Frontal cortex (tissue), 4 donors: ENCODE data around the gene ANGPTL3. TPM values are rescaled to one million over a fixed set of nuclear protein-coding genes. Genes with fewer than 3 reads are reported as not detected.
A peak's percentile ranks its signal among the peaks of the same experiment; 100 is the strongest.
"Not testable (repeated sequence)": the region's sequence is repeated elsewhere in the genome, so short reads cannot be mapped to it uniquely, and the experiment has no call there.

Source experiments
- DNase-seq, 2 donors: peaks; one replicate each; pipeline ENCODE4 v3.0.0; 2012; ENCODE audit warnings: low spot score in 2 of 2
- FAIRE-seq: peaks from 2 replicates; lab custom pipeline; 2012; peaks lifted over from hg19 to GRCh38; lab: Jason Lieb, UNC
- total RNA-seq: library from RNA; depleted of rRNA; stranded (reverse); fragments of >200 nt; gene quantifications from one replicate; pipeline ENCODE4 v1.2.3, GENCODE V29; 2014
- donor health status: control.
- donor health status: control.
- donor health status: control.

Gene ANGPTL3
- total RNA-seq, result not detected

DNA sequence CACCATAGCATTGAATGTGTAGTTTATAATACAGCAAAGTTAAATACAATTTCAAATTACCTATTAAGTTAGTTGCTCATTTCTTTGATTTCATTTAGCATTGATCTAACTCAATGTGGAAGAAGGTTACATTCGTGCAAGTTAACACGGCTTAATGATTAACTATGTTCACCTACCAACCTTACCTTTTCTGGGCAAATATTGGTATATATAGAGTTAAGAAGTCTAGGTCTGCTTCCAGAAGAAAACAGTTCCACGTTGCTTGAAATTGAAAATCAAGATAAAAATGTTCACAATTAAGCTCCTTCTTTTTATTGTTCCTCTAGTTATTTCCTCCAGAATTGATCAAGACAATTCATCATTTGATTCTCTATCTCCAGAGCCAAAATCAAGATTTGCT lies at the start of gene ANGPTL3:
ANGPTL3 (plus strand) TSS at position 240 of the 400 bp plus-strand sequence; CDS start at position 287, 47 bp downstream.
- FAIRE-seq, result no peak

DNA sequence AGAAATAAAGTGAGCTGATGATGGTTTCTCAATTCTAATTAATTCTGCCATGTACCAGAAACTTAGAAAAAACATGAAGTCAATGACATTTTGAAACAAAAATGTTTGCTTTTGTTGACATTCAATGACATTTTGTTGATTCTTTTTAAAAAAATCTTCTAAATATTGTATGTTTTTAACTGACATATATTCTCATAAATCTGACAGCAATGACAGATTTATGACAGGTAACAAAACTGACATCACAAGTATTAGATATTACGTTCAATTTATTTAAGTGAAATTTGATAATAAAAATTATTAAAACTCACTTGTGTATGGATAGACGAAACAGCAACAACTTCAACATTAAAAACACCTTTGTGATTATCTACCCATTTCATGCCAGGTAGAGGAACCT lies 36.0 kb upstream of the ANGPTL3 start:
- no peak for DNase-seq
- FAIRE-seq, result peak; percentile 73

More for the DNA sequence above, at the start of gene ANGPTL3:
- DNase-seq, result no peak

DNA sequence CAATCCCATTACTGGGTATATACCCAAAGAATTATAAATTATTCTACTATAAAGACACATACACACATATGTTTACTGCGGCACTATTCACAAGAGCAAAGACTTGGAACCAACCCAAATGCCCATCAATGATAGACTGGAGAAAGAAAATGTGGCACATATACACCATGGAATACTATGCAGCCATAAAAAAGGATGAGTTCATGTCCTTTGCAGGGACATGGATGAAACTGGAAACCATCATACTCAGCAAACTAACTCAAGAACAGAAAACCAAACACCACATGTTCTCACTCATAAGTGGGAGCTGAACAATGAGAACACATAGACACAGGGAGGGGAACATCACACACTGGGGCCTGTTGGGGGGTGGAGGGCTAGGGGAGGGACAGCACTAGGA lies 30.1 kb upstream of the ANGPTL3 start:
- not testable (repeated sequence) for FAIRE-seq, DNase-seq

DNA sequence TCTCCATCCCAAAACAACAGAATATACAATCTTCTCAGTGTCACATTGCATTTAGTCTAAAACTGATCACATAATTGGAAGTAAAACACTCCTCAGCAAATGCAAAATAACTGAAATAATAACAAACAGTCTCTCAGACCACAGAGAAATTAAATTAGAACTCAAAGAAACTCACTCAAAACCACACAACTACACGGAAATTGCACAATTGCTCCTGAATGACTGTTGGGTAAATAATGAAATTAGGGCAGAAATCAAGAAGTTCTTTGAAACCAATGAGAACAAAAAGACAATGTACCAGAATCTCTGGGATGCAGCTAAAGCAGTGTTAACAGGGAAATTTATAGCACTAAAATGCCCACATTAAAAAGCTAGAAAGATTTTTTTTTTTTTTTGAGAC lies 29.4 kb upstream of the ANGPTL3 start:
- not testable (repeated sequence) for FAIRE-seq

GRCh38 chr1:62571517-62571916 lies 25.8 kb upstream of the ANGPTL3 start:
- not testable (repeated sequence) for FAIRE-seq, DNase-seq

More for the DNA sequence above, 29.4 kb upstream of the ANGPTL3 start:
- DNase-seq, result not testable (repeated sequence)

DNA sequence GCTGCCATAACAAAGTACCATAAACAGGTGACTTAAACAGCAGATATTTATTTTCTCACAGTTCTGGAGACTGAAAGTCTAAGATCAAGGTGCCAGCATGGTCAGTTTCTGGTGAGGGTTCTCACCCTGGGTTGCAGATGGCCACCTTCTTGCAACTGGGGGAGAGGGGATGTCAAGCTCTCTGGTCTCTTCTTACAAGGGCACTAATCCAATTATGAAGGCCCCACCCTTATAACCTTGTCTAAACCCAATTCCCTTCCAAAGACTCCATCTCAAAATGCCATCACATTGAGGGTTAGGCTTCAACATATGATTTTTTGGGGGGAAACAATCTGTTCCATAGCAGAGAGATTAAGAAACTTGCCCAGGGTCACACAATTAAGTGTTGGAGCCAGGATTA lies 24.8 kb upstream of the ANGPTL3 start:
- DNase-seq (no peak), FAIRE-seq (no peak)

- FAIRE-seq (peak; percentile 45), DNase-seq (no peak)
Measured at GRCh38 chr1:62573675-62574074, 23.6 kb upstream of the ANGPTL3 start.

- DNase-seq (no peak), FAIRE-seq (no peak)
Measured at GRCh38 chr1:62585469-62586155, 11.7 kb upstream of the ANGPTL3 start.

DNA sequence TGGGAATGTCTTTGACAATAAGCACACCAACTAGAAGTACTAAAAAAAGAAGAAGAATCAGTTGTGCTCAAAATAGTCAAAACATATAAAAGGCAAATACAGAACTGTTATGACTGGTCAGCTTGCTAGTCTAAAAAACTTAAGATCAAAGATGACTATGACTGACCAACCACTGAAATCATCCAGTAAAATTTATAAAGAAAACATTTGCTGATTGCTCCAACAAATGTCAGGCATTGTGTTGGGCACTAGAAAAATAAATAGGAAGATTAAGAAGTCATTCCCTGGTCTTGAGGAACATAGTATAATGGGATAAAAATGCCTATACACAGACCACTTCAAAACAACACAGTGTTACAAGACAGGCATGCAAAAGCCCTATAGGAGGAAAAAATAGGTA lies 9.3 kb upstream of the ANGPTL3 start:
- FAIRE-seq (no peak), DNase-seq (no peak)

DNA sequence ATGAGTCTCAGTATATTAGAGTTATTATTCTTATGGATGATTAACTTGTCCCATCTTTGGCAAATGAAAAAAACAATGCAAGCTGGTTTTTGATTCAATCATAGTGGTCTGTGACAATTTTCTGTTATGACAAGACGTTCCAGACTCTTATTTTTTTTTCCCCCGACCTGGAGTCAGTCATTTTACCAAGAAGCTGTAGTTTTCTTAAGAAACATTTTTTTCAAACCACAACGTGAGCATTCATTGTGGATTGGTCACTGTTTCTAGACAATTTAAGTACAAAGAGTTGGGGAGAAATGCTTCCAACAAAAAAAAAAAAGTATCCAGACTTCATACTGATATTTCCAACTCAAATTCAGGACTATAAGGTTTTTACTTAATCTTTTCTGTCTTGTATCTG lies 8.0 kb upstream of the ANGPTL3 start:
- DNase-seq, result no peak

GRCh38 chr1:62590255-62590969 lies 6.9 kb upstream of the ANGPTL3 start:
- FAIRE-seq (no peak), DNase-seq (no peak)

More for the DNA sequence above, 8.0 kb upstream of the ANGPTL3 start:
- no peak for FAIRE-seq

GRCh38 chr1:62590970-62591368 lies 6.4 kb upstream of the ANGPTL3 start:
- DNase-seq (no peak), FAIRE-seq (no peak)

DNA sequence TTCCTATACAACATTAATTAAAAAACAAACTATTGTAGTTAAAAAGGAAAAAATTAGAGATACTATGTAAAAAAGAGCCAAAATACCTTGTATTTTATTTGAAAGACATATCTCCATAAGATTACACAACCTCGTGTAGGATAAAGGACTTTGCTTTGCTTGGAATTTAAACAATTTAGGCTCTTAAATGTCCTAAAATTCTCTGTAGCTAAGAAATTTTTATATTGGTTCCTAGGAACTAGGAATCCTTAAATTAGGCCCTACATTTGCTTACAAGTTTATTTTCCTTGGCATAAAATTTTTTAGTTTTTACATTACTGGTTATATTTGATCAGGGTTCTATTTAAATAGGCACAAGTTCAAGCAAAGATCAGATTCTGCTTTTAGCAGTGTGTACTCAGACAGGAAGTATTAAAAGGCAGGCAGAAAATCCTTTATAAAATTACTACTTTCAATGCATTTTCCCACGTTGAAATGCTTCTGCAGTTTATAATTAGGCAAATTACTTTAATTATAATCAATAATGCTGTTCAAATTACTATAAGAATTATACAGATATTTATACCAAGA lies 3.4 kb upstream of the ANGPTL3 start:
- no peak for DNase-seq

GRCh38 chr1:62595647-62596046 lies 1.7 kb upstream of the ANGPTL3 start:
- DNase-seq, result no peak
- no peak for FAIRE-seq

More for the DNA sequence above, 3.4 kb upstream of the ANGPTL3 start:
- no peak for FAIRE-seq

DNA sequence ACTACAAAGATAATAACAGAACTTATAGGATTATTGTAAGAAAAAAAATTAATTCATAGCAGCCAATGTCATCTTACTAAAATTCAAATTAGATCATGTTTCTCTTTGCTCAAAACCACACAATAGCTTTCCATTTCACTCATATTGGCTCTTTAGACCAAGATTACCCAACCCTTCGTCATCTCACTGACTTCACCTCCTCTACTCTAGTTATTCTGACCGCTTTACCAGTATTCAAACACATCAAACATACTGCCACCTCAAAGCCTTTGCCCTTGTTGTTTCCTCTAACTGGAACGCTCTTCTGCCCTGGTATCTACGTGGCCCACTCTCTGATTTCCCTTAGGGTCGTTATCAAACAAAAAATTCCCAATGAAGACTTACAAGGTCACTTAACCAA lies 1.7 kb downstream of the ANGPTL3 start:
- FAIRE-seq (no peak), DNase-seq (no peak)

- DNase-seq (no peak), FAIRE-seq (no peak)
Measured at GRCh38 chr1:62601457-62601856, 4.1 kb downstream of the ANGPTL3 start.

- no peak for FAIRE-seq
- DNase-seq, result no peak
Measured at GRCh38 chr1:62608905-62609304, 11.6 kb downstream of the ANGPTL3 start.

GRCh38 chr1:62610588-62610987 lies 13.3 kb downstream of the ANGPTL3 start:
- not testable (repeated sequence) for FAIRE-seq, DNase-seq

- no peak for FAIRE-seq
- no peak for DNase-seq
Measured at GRCh38 chr1:62612770-62613169, 15.4 kb downstream of the ANGPTL3 start.

DNA sequence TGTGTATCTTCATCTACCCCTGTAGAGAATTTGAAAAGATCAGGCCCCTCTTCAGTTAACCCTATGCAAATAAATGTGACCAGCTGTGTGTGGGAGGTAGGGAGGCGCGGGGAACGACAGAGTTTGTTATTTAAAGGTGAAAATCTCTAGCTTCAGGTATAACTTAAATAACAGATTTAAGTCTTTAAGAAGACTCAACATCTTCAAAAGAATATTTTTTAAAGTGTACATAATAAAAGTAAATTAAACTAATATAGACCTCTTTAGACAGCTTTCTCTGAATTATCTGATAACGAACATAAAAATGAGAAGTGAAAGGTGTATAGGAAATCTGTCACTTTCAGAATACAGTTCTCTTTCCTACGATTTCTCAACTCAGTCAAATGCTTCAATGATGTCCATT lies 16.0 kb downstream of the ANGPTL3 start:
- DNase-seq (no peak), FAIRE-seq (no peak)

DNA sequence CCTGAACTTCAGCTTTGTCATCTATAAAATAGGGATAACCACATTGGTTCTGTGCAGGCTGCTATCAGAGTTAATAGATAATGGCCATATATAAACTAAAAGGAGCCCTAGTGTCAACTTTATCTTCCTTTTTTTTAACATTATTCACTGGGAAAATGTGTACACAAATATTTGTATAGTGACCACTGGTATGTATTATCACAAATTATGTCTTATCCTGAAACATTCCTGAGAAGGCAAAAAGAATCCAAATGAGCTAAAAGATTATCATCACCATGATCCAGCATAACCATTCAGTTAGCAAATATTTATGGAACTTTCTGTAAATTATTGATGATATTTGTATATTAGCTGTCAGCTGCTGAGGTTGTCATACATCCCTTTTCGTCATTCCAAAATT lies 16.6 kb downstream of the ANGPTL3 start:
- DNase-seq, result no peak
- FAIRE-seq, result no peak
